Gastroesophageal sphincter (tissue), 4 donors: Measurements from ENCODE around the gene GPR75. TPM values are rescaled to one million over a fixed set of nuclear protein-coding genes. Genes with fewer than 3 reads are reported as not detected.
"Not testable (repeated sequence)": the region's sequence is repeated elsewhere in the genome, so short reads cannot be mapped to it uniquely, and the experiment has no call there.

ENCODE experiments used
- ATAC-seq: fragments of 150-250 bp; one replicate; pipeline ENCODE4 v1.9.1; 2016; ENCODE audit warnings: mild to moderate bottlenecking, moderate library complexity
- H3K27ac ChIP-seq, 4 donors: fragments of 200-600 bp; sonication (generic) in 3 of 4; 1 replicate in 3 of 4; 2 replicates in 1 of 4; pipeline ENCODE4 v1.5.1; 2016 to 2019
- H3K27me3 ChIP-seq: fragments of 200-600 bp; sonication (generic); one replicate; pipeline ENCODE4 v1.5.1; 2019
- H3K36me3 ChIP-seq, 2 donors: fragments of 200-600 bp; sonication (generic); one replicate each; pipeline ENCODE4 v1.5.1; 2019; ENCODE audit warnings: control low read depth in 1 of 2
- H3K4me1 ChIP-seq, 3 donors: fragments of 200-600 bp; sonication (generic); 1 replicate in 2 of 3; 2 replicates in 1 of 3; pipeline ENCODE4 v1.5.1; 2016 to 2019; ENCODE audit warnings: control low read depth in 2 of 3
- H3K4me3 ChIP-seq, 2 donors: fragments of 200-600 bp; sonication (generic); one replicate each; pipeline ENCODE4 v1.5.1; 2019; ENCODE audit warnings: mild to moderate bottlenecking in 1 of 2, moderate library complexity in 1 of 2
- H3K9me3 ChIP-seq, 3 donors: fragments of 200-600 bp; sonication (generic); one replicate each; pipeline ENCODE4 v1.5.1; 2017 to 2019; ENCODE audit warnings: control low read depth in 2 of 3
- EP300 ChIP-seq: sonication (generic); formaldehyde crosslinking; IDR thresholded peaks from one replicate; pipeline ENCODE4 v1.6.1; 2017; ENCODE audit warnings: antibody characterized with exemption, mild to moderate bottlenecking
- POLR2A ChIP-seq, 2 donors: fragments of 450-650 bp; IDR thresholded peaks; one replicate each; pipeline ENCODE4 v1.6.1; 2017; ENCODE audit warnings: antibody characterized with exemption in 2 of 2, mild to moderate bottlenecking in 2 of 2, moderate library complexity in 1 of 2
- POLR2AphosphoS5 ChIP-seq: sonication (generic); formaldehyde crosslinking; IDR thresholded peaks from one replicate; pipeline ENCODE4 v1.6.1; 2017; ENCODE audit warnings: antibody characterized with exemption
- WGBS, 2 donors: methylation state at CpG; one replicate each; pipeline ENCODE4 v1.1.5; 2018; ENCODE audit warnings: low coverage in 1 of 2; 5-methylcytosine and 5-hydroxymethylcytosine counted together
- total RNA-seq, 4 donors: library from RNA; depleted of rRNA; stranded (reverse); fragments of >200 nt; gene quantifications; one replicate each; pipeline ENCODE4 v1.1.0, GENCODE V29; 2016
- TF ChIP-seq, protein P1 (sequence below), 4 experiments: fragments of 200-600 bp in 2 of 4; fragments of 450-650 bp in 2 of 4; sonication (generic) in 1 of 4; IDR thresholded peaks; one replicate each; pipeline ENCODE4 v1.5.1; 2017 to 2019; ENCODE audit warnings: antibody characterized with exemption in 4 of 4, mild to moderate bottlenecking in 2 of 4, moderate library complexity in 2 of 4

GPR75 gene
- total RNA-seq, 4 donors from 2014 or later: 2.2 to 6.1 (median 2.4) TPM

DNA sequence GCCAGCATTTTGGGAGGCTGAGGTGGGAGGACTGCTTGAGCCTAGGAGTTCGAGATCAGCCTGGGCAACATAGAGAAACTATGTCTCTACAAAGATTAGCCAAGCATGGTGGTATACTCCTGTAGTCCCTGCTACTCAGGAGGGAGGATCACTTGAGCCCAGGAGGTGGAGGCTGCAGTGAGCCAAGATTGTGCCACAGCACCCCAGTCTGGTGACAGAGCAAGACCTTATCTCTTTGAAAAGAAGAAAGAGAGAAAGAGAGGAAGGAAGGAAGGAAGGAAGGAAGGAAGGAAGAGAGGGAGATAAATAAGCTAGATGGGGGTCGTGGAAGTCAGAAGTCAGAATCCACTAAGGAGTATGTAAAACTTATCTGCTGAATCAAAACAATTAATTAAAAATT lies 16.2 kb downstream of the GPR75 start:
- H3K36me3 ChIP-seq: peaks cover 0 to 5% of the 10 kb centered on the region in 2 donors
- WGBS, 2 donors: 71 to 78% methylated on average over 2 of the region's 2 CpGs
- TF ChIP-seq EP300: no peak
- no peak for TF ChIP-seq POLR2A (IDR thresholded peaks at IDR 0.05)
- TF ChIP-seq, protein P1, sequence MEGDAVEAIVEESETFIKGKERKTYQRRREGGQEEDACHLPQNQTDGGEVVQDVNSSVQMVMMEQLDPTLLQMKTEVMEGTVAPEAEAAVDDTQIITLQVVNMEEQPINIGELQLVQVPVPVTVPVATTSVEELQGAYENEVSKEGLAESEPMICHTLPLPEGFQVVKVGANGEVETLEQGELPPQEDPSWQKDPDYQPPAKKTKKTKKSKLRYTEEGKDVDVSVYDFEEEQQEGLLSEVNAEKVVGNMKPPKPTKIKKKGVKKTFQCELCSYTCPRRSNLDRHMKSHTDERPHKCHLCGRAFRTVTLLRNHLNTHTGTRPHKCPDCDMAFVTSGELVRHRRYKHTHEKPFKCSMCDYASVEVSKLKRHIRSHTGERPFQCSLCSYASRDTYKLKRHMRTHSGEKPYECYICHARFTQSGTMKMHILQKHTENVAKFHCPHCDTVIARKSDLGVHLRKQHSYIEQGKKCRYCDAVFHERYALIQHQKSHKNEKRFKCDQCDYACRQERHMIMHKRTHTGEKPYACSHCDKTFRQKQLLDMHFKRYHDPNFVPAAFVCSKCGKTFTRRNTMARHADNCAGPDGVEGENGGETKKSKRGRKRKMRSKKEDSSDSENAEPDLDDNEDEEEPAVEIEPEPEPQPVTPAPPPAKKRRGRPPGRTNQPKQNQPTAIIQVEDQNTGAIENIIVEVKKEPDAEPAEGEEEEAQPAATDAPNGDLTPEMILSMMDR (IDR thresholded peaks at IDR 0.05): no peak
- no peak for TF ChIP-seq POLR2AphosphoS5
- H3K4me3 ChIP-seq: no peak overlapping the region
- H3K9me3 ChIP-seq: no peaks in the 10 kb centered on the region
- no peaks in the 10 kb centered on the region for H3K27me3 ChIP-seq
- H3K27ac ChIP-seq: no peak overlapping the region
- H3K4me1 ChIP-seq: no peaks in the 10 kb centered on the region
- no peak for ATAC-seq

DNA sequence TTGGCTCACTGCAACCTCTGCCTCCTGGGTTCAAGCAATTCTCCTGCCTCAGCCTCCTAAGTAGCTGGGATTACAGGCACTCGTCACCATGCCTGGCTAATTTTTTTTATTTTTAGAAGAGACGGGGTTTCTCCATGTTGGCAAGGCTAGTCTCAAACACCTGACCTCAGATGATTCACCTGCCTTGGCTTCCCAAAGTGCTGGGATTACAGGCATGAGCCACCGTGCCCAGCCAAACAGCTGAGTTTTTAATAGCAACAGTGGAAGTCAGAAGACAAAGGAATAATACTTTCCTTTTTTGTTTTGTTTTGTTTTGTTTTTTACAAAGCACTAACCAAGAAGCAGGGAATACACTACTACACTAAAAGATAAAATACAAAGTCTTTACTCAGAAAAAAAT lies 16.9 kb downstream of the GPR75 start:
- H3K27me3 ChIP-seq: no peaks in the 10 kb centered on the region
- H3K27ac ChIP-seq: no peak overlapping the region
- H3K4me1 ChIP-seq: no peaks in the 10 kb centered on the region
- no peak for ATAC-seq
- no peak overlapping the region for H3K4me3 ChIP-seq
- 48 to 50% methylated on average over 2 to 3 of the region's 3 CpGs for WGBS, 2 donors
- TF ChIP-seq POLR2AphosphoS5 (no peak), POLR2A (IDR thresholded peaks at IDR 0.05) (no peak), EP300 (no peak)
- TF ChIP-seq, protein P1 (IDR thresholded peaks at IDR 0.05): no peak
- H3K36me3 ChIP-seq: peaks cover 0 to 6% of the 10 kb centered on the region in 2 donors
- no peaks in the 10 kb centered on the region for H3K9me3 ChIP-seq

DNA sequence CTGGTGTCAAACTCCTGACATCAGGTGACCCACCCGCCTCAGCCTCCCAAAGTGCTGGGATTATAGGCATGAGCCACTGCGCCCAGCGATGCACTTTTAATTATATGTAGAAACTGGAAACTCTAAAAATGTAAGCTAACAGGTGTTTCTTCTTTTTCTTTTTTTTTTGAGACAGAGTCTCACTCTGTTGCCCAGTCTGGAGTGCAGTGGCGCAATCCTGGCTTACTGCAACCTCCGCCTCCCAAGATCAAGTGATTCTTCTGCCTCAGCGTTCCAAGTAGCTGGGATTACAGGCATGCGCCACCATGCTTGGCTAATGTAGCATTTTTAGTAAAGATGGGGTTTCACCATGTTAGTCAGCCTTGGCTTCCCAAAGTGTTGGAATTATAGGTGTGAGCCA lies 18.1 kb downstream of the GPR75 start:
- H3K36me3 ChIP-seq: peaks cover 0 to 12% of the 10 kb centered on the region in 2 donors
- 92 to 97% methylated on average over 5 to 7 of the region's 7 CpGs for WGBS, 2 donors
- not testable (repeated sequence) for H3K9me3 ChIP-seq, H3K4me3 ChIP-seq, H3K4me1 ChIP-seq, H3K27me3 ChIP-seq, H3K27ac ChIP-seq, ATAC-seq

DNA sequence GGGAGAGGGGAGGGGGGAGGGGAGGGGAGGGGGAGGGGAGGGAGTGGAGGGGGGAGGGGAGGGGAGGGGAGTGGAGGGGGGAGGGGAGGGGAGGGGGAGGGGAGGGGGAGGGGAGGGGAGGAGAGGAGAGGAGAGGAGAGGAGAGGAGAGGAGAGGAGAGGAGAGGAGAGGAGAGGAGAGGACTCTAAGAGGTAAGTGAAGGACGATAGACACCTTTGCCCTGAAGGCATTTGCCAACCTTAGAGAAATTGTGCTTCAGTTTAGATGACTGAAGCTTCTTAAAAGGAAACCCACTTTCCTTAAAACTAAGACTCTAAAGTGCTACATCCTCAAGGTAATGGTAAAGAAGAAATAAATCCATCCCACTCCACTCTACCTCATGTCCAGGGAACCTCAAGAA lies 19.2 kb downstream of the GPR75 start:
- H3K4me3 ChIP-seq: no peak overlapping the region
- H3K9me3 ChIP-seq: no peaks in the 10 kb centered on the region
- 76% methylated on average over 1 of the region's 1 CpG; no CpG with 5 or more reads in 1 of the 2 donors for WGBS, 2 donors
- no peak overlapping the region for H3K27ac ChIP-seq
- H3K36me3 ChIP-seq: peaks cover 0 to 15% of the 10 kb centered on the region in 2 donors
- TF ChIP-seq EP300 (no peak), POLR2A (IDR thresholded peaks at IDR 0.05) (no peak), POLR2AphosphoS5 (no peak)
- TF ChIP-seq, protein P1 (IDR thresholded peaks at IDR 0.05): no peak
- no peaks in the 10 kb centered on the region for H3K4me1 ChIP-seq
- no peaks in the 10 kb centered on the region for H3K27me3 ChIP-seq
- ATAC-seq: no peak

DNA sequence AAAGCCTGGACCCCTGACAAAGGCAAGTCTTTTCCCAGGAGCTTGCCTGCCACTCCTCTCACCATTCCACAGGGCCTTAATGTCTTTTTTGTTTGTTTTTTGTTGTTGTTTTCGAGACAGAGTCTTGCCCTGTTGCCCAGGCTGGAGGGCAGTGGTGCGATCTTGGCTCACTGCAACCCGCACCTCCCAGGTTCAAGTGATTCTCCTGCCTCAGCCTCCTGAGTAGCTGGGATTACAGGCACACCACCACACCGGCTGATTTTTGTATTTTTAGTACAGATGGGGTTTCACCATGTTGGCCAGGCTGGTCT lies 29.8 kb downstream of the GPR75 start:
- not testable (repeated sequence) for H3K27me3 ChIP-seq, H3K4me3 ChIP-seq, H3K27ac ChIP-seq, ATAC-seq, H3K9me3 ChIP-seq
- WGBS, 2 donors: 92 to 100% methylated on average over 4 of the region's 4 CpGs
- Histone ChIP-seq H3K36me3 (peaks cover 0 to 23% of the 10 kb centered on the region in 2 donors), H3K4me1 (peaks cover 0 to 29% (median 8%) of the 10 kb centered on the region in 3 donors)

DNA sequence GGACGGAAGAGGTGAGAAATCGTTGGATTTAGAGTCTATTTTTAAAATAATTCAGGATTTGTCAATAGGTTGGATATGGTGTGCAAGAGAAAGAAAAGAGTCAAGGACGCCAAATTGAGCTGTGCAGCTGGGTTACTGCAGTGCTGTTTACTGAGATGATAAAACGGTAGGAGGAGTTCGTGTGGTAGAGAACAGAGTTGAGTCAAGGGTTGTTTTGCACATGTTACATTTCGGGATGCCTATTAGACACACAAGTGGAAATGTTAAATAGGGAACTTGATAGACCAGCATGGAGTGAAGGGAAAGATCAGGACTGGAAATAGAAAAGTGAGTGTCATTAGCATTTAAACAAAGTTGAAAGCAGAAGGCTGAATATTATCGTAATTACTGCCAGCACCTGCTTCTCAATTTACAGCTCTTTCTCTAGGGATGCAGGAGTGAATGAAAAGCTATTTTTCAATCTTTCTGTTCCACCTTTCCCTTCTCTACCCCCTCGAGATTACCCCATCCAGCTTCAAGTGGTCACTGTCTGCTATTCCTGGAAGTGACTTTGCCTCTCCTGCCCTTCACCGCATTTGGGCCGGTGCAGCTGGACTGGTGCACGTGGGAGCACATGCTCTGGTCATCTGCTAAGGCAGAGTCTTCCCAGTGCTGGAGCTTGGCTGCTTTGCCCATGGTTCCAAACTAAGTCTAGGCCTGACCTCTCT lies 30.3 kb downstream of the GPR75 start:
- Histone ChIP-seq H3K27ac (no peak overlapping the region), H3K36me3 (peaks cover 0 to 23% of the 10 kb centered on the region in 2 donors), H3K27me3 (no peaks in the 10 kb centered on the region), H3K9me3 (no peaks in the 10 kb centered on the region), H3K4me3 (no peak overlapping the region), H3K4me1 (peaks cover 0 to 29% (median 8%) of the 10 kb centered on the region in 3 donors)
- TF ChIP-seq EP300: no peak
- TF ChIP-seq POLR2AphosphoS5: no peak
- TF ChIP-seq, protein P1 (IDR thresholded peaks at IDR 0.05): no peak
- TF ChIP-seq POLR2A (IDR thresholded peaks at IDR 0.05): no peak
- no peak for ATAC-seq
- 85% methylated on average over 11 of the region's 11 CpGs for WGBS, 2 donors
